CD4-positive, alpha-beta T cell treated with Interleukin-10 for 1 hour (primary cell): ENCODE measurements around the gene ISYNA1.

Experiments
- DNase-seq: peaks from one replicate; pipeline ENCODE4 v3.0.0-alpha.2; 2020

Gene ISYNA1

DNA sequence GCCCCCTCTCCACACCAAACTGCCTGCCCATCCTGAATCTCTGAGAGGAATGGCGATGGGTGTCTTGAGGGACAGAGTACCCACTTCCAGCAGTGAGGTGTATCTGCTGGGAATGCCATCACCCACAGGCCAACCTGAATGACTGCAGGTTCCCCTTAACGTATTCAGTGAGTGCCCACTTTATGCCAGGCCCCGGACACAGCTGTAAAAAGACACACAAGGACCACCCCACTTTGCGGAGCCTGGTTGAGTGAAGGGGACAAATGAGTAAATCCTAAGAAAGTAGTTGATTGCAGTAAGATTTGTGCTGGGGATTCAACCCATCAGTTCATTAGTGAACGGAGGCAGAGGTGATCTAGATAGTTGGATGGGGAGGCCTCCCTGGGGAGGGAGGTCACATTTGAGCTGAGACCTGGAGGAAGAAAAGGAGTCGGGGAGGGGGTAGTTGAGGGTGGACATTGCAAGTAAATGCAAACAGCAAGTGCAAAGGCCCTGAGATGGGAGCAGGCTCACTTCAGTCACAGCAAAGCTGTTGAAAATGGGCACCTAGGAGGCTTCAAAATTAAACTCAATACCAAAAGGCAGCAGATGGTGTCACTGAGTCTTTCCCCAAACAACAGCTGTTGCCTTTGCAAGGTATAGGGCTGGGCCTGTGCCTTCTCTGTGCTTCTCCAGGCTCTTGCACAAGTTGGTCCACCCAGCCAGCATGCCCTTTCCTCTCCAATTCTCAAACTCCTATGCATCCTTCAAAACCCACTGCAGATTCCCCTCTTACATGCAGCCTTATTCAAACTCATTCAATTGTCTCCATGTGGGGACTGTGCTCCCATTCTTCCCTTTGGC lies 47.6 kb downstream of the ISYNA1 start:
- DNase-seq = no peak

- no peak for DNase-seq
These were observed 48.2 kb downstream of the ISYNA1 start for GRCh38 chr19:18389726-18390064.

DNA sequence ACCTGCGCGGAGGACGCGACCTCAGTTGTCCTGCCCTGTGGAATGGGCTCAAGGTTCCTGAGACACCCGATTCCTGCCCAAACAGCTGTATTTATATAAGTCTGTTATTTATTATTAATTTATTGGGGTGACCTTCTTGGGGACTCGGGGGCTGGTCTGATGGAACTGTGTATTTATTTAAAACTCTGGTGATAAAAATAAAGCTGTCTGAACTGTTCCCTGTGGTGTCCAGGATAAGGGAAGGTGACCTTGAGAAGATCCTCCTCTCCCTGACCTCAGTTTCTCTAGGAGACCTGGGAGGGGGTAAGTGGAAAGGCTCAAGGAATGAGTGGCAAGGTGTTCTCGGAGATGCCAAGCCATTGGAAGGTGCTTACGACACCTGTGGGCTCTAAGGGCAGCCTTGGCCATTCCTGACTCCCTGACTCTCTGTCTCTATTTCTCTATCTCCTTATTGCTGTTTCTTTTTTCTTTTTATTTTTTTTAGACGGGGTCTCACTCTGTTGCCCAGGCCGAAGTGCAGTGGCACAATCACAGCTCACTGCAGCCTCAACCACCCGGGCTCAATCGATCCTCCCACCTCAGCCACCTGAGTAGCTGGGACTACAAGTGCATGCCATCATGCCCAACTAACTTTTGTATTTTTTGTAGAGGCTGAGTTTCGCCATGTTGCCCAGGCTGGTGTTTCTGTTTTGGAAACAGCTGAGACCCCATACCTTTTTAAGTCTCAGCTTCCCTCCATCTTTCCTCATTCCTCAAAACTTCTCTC lies 48.8 kb downstream of the ISYNA1 start:
- DNase-seq = no peak

GRCh38 chr19:18388100-18388959 lies 49.6 kb downstream of the ISYNA1 start:
- DNase-seq = peak; percentile 86

DNA sequence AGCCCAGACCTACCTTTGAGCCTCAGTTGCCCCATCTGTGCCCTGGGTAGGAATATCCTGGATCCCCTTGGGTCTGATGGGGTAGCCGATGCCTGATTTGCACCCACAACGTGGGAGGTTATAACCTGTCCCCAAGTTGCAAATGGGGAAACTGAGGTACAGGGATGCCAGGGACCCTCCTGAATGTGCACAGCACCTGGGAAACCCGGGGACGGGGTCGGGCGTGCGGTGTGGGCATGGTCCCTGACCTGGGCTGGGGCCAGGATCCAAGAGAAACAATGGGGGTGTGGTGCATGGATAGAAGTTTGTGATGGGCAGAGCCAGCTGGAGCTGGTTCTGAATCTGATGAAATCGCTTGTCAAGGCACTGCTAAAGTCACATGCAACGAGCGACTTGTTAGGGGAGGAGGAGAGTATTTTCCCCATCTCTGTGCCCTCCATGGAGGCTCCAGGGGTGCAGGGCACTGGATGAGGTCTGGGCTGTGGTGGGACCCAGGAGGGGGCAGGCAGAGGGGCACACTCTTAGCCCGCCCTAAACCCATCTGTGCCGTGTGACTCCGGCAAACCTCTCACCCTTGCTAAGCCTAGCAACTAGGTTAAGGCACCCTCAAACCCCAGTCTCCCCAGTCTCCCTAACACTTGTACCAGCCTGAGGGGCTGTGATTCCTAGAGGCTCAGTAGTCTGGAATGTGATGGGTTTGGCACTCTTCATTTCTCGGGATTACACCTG lies 51.2 kb downstream of the ISYNA1 start:
- no peak for DNase-seq

DNA sequence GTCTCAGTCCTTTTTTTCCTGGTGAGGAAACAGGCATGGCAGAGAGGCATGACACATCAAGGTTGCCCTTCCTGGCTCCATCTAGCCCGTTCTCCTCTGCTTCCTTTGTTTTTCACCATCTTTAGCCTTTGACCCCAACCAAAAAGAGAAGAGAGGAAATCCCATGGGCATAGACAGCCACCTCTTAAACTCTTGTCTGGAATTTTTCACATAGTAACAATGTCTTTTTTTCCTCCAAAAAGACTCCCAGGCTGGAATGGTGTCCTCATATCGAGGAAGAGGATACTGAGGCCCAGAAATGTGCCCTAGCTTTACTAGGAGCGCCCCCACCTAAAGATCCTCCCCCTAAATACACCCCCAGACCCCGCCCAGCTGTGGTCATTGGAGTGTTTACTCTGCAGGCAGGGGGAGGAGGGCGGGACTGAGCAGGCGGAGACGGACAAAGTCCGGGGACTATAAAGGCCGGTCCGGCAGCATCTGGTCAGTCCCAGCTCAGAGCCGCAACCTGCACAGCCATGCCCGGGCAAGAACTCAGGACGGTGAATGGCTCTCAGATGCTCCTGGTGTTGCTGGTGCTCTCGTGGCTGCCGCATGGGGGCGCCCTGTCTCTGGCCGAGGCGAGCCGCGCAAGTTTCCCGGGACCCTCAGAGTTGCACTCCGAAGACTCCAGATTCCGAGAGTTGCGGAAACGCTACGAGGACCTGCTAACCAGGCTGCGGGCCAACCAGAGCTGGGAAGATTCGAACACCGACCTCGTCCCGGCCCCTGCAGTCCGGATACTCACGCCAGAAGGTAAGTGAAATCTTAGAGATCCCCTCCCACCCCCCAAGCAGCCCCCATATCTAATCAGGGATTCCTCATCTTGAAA lies 52.0 kb downstream of the ISYNA1 start, which contains the start of gene GDF15:
Gene GDF15 (plus strand): TSS at position 484 of the 868 bp plus-strand sequence. CDS start 32 bp downstream, at position 516.
- DNase-seq = peak; percentile 10

- DNase-seq = no peak
These were observed 52.6 kb downstream of the ISYNA1 start for GRCh38 chr19:18385359-18385674.

GRCh38 chr19:18384775-18385174 lies 53.2 kb downstream of the ISYNA1 start:
- DNase-seq = no peak
